Stimulated activated CD4-positive, alpha-beta T cell treated with anti-CD3 and anti-CD28 coated beads, Interleukin-12 subunit alpha, Interleukin-12 subunit beta, amount 100 ng/mL, for 24 hours (primary cell): Measurements from ENCODE around the gene SNX11.

Source experiments
- DNase-seq, 2 experiments: peaks; one replicate each; pipeline ENCODE4 v3.0.0-alpha.2; 2020; ENCODE audit warnings: low read depth in 2 of 2

SNX11 gene

GRCh38 chr17:48132385-48132784 lies 24.8 kb downstream of the SNX11 start:
- DNase-seq: no peak

GRCh38 chr17:48134912-48135480 lies 27.4 kb downstream of the SNX11 start:
- DNase-seq: no peak

DNA sequence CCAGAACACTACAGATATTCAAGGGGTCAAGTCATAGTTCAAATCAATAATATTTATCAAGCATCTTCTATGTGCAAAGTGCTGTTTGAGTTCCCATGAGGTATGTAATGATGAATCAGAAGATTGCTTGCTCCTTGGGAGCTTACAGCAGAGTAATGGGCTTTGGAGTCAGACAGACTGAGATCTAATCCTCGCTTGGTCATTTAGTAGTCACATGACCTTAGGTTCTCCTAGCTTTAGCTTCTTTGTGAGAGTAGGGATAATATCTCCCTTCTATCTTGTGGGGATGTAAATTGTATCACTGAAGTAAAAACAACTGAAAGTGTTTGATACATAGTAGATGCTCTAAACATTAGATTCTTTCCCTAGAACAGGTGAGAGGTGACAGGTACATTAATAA lies 30.1 kb downstream of the SNX11 start:
- no peak for DNase-seq

DNA sequence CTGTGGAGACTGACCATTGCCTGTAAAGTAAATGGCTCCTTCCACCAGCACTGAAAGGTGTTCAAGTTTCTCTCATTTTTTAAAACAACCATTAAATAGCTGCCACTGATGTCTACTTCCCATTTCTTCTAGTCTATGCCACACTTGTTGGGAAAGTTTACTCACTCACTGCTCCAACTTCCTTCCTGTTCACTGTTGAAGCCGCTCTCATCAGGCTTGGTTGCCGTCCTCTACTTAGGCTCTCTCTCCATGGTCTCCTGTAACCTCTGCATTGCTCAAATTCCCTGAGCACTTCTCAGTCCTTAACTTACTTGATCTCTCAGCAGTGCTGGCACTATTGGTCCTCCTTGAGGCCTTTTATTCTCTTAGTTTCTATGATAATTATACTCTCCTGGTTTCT lies 32.4 kb downstream of the SNX11 start:
- DNase-seq: no peak

- no peak for DNase-seq
Observed at GRCh38 chr17:48143629-48144028, 36.1 kb downstream of the SNX11 start.

- DNase-seq: no peak
Observed at GRCh38 chr17:48144231-48144630, 36.7 kb downstream of the SNX11 start.

DNA sequence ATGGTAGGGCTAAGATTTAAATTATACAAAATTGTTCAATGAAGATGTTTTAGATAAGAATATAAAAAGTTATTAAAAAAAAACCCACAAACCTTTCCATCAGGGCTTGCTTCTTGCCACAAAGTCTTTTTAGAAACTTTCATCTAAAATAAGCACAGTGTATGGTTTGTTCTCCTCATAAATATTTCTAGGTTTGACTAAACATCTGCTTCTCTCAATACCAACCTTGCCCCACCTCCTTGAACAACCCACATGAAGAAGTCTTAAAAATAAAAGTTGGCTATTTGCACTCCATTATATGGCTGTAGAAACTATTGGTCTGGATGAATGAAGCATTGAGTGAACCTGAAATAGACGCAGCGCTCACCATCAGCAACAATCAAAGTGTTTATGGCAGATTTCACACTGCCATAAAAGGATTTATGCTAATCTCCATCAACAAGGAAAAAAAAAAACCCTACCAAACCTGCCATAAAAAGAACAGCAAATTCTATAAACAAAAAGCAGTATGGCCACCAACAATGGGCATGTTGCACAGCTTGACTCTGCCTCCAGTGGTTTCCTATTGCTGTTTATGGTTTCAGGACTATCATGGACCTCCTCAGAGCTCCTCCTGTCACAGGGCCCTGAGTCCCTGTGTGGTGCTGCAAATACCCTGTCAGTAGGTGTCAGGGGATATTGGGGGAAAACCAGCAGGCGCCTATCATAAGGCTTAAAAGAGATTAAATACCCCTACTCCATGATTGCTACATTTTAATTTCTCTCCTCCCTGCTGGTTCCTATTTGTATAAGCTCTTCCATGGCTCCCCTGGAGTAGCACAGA lies 37.6 kb downstream of the SNX11 start:
- DNase-seq: no peak

- DNase-seq: no peak
Observed at GRCh38 chr17:48148029-48148770, 40.6 kb downstream of the SNX11 start.

- no peak for DNase-seq
Observed at GRCh38 chr17:48148854-48149786, 41.6 kb downstream of the SNX11 start.

GRCh38 chr17:48149787-48150463 lies 42.4 kb downstream of the SNX11 start:
- no peak for DNase-seq

GRCh38 chr17:48150597-48151001 lies 43.0 kb downstream of the SNX11 start:
- no peak for DNase-seq

GRCh38 chr17:48151220-48151619 lies 43.7 kb downstream of the SNX11 start:
- no peak for DNase-seq

GRCh38 chr17:48152289-48152688 lies 44.7 kb downstream of the SNX11 start:
- no peak for DNase-seq

DNA sequence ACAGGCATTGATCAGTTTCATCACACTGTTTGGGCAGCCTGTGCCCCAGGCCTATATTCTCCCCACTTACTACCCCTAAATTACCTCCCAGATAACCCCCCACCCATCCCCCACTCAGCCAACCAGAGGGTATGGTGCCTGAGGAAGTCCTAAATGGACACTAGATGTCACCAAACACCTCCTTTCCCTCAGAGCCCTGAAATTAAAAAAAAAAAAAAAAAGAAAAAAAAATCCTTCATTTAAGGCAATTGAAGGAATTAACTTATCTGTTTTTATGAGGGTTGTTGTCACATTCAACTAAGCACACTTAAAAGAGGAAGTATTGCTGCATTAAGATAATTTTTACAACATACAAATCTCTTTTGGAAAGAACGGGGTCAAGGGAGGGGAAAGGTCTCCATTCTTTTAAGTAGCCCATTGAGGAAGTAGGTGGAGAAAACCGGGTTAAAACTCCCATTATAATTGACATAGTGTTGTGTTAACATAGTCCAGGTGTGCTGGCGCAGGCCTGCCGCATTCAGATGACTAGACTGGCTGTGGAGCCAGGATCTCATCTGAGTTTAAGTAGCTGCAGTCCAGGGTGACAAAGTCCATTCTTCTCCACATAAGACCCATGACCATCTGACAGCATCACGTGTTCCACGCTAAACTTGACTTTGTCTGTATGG lies 46.3 kb downstream of the SNX11 start:
- DNase-seq: no peak

GRCh38 chr17:48155889-48156611 lies 48.5 kb downstream of the SNX11 start:
- DNase-seq: no peak

GRCh38 chr17:48159232-48159631 lies 51.7 kb downstream of the SNX11 start:
- no peak for DNase-seq

DNA sequence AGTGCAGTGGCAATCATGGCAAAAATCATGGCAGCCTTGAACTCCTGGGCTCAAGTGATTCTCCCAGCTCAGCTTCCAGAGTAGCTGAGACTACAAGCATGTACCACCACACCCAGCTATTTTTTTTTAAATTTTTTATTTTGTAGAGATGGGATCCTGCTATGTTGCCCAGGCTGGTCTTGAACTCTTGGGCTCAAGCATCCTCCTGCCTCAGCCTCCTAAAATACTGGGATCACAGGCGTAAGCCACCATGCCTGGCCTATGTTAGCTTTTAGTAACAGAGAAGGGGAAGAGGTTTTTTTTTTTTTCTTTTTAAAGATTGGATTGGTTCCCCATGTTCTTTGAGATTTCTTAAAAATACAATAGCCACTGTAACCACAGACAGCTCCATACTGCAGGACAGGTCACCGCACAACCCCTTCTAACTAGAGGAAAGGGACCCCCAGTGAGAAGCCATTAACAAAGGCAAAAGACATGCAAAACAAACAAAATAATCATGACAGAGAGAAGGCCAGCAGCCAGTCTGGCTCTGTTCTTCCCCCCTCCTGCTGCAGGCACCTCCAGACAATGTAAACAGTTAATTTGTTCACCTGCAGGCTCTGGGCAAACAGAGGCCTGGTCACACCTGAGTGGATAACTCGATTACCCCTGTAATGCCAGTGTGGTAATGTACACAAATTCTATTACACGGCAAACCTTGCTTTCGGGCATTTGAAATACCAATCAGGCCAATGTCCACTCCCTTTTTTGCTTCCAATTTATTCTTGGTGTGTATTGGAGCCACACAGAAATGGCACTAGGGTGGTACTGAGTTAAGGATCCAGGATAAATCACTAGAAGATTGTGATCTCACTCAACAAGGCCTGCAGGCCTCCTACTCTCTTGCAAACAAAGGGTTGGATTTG lies 52.9 kb downstream of the SNX11 start:
- no peak for DNase-seq

GRCh38 chr17:48161127-48161905 lies 53.8 kb downstream of the SNX11 start:
- no peak for DNase-seq
